CD4-positive, alpha-beta T cell (primary cell): ENCODE results near the gene SNED1. TPM values are rescaled to one million over a fixed set of nuclear protein-coding genes. Genes with fewer than 3 reads are reported as not detected.

Experiments
- ATAC-seq: fragments of 200-7000 bp; cut with Tn5 transposase; one replicate; pipeline ENCODE4 v1.10.0; 2022; ENCODE audit warnings: mild to moderate bottlenecking; ENCODE audit not compliant: poor library complexity
- CTCF ChIA-PET: fragments of 350-600 bp; sonication (Branson Sonifier 250); formaldehyde crosslinking; loops from one replicate; lab custom pipeline; 2021; ENCODE audit warnings: antibody characterized with exemption, inconsistent platforms; lab: Charles Lee
- POLR2A ChIA-PET: fragments of 350-600 bp; sonication (Branson Sonifier 250); formaldehyde crosslinking; loops from one replicate; lab custom pipeline; 2021; ENCODE audit warnings: antibody characterized with exemption, inconsistent platforms; lab: Charles Lee
- DNase-seq, 14 experiments: peaks; one replicate each; pipeline ENCODE4 v3.0.0-alpha.2; 2013 to 2020; ENCODE audit warnings: mixed read lengths in 2 of 14
- H3K27ac ChIP-seq, 2 donors: one replicate each; pipeline versions ENCODE4 v1.5.1 to v1.7.0; 2013; ENCODE audit warnings: low read length in 2 of 2, low read depth in 1 of 2, mild to moderate bottlenecking in 1 of 2
- H3K27me3 ChIP-seq, 2 experiments: 1 replicate in 1 of 2; 2 replicates in 1 of 2; pipeline versions ENCODE4 v1.6.1 to v1.7.0; 2013; ENCODE audit warnings: low read length in 2 of 2, control low read depth in 1 of 2, mild to moderate bottlenecking in 1 of 2, moderate library complexity in 1 of 2; ENCODE audit not compliant: insufficient read depth in 2 of 2, control insufficient read depth in 1 of 2
- H3K36me3 ChIP-seq: one replicate; pipeline ENCODE4 v1.6.1; 2013; ENCODE audit warnings: low read length, control low read depth; ENCODE audit not compliant: insufficient read depth
- H3K4me1 ChIP-seq: one replicate; pipeline ENCODE4 v1.6.1; 2013; ENCODE audit warnings: low read length, control low read depth; ENCODE audit not compliant: insufficient read depth
- H3K4me3 ChIP-seq: one replicate; pipeline ENCODE4 v1.5.1; 2013; ENCODE audit warnings: mild to moderate bottlenecking, low read length, moderate library complexity
- H3K9me3 ChIP-seq, 2 experiments: 1 replicate in 1 of 2; 2 replicates in 1 of 2; pipeline versions ENCODE4 v1.6.1 to v1.7.0; 2013; ENCODE audit warnings: low read length in 2 of 2, mild to moderate bottlenecking in 2 of 2, control low read depth in 1 of 2, moderate library complexity in 1 of 2; ENCODE audit not compliant: control insufficient read depth in 1 of 2, insufficient read depth in 1 of 2
- H3K27ac Mint-ChIP-seq: one replicate; pipeline ENCODE4 v1.8.0; 2020; ENCODE audit warnings: mixed read lengths
- H3K27me3 Mint-ChIP-seq: one replicate; pipeline ENCODE4 v1.8.0; 2021; ENCODE audit warnings: mixed read lengths
- H3K36me3 Mint-ChIP-seq: one replicate; pipeline ENCODE4 v1.8.0; 2021; ENCODE audit warnings: low read depth, mixed read lengths
- H3K4me1 Mint-ChIP-seq: one replicate; pipeline ENCODE4 v1.8.0; 2021; ENCODE audit warnings: low read depth, mixed read lengths
- H3K4me3 Mint-ChIP-seq: one replicate; pipeline ENCODE4 v1.8.0; 2020; ENCODE audit warnings: mild to moderate bottlenecking, mixed read lengths
- H3K9me3 Mint-ChIP-seq: one replicate; pipeline ENCODE4 v1.8.0; 2020; ENCODE audit warnings: mixed read lengths
- intact Hi-C, 2 experiments: fragments of 100-400 bp; cut with DNase I in 1 of 2; cut with micrococcal nuclease in 1 of 2; formaldehyde crosslinking; loops; one replicate each; pipeline versions ENCODE4 v1.15.1 to v1.9.0; 2023 to 2025; cut with DNase I, micrococcal nuclease
- total RNA-seq, 174 experiments: library from RNA in 2 of 174; stranded (reverse) in 2 of 174; gene quantifications; one replicate each; pipeline ENCODE4 v1.2.3 and lab custom pipeline; 2021 to 2026
- TF ChIP-seq, protein P1 (sequence below): fragments of 200-600 bp; IDR thresholded peaks from one replicate; pipeline ENCODE4 v1.8.0; 2022; ENCODE audit warnings: antibody characterized with exemption, mild to moderate bottlenecking

Gene SNED1
- total RNA-seq, 2 experiments from 2014 or later, result 42.0 to 42.7 TPM

DNA sequence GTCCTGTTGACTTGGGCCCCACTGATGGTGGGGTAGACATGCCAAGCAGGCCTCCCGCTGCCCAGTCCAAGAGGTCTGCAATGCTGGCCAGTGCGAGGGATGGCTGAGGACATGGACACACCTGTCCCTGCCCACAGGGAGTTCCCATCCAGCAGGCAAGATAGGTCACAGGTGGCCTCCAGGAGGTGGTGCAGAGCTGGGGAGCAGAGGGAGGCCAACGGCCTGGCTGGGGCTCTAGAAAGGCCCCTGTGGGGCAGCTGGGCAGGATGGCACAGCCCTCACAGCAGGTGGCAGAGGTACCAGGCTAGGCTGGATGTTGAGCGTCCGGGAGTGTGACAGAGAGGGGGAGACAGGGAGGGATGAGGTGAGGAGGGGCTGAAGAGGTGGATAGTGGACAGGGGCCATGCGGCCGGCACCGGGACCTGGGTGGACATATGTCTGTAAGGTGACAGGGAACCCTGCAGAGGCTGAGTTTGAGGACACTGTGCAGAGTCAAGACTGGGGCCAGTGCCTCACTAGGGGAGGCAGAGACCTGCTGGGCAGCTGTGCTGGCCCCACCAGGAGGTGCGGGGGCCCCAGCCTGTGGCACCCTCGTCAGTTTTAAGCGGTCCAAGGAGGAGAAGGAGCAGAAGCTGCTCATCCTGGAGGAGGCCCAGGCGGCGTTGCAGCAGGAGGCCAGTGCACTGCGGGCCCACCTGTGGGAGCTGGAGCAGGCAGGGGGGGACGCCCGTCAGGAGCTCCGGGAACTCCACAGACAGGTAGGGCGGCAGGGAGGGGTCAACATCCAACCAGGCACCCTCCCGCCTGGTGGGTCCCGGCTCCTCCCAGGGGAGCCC, 34.3 kb upstream of the SNED1 start:
- ATAC-seq (no peak), DNase-seq (no peak)
- Histone ChIP-seq H3K27ac (no peak overlapping the region), H3K36me3 (no peaks in the 10 kb centered on the region), H3K4me1 (no peaks in the 10 kb centered on the region), H3K9me3 (peaks cover 0 to 2% of the 10 kb centered on the region in 2 experiments), H3K4me3 (no peak overlapping the region), H3K27me3 (peaks cover 0 to 3% of the 10 kb centered on the region in 2 experiments)
- ChIA-PET CTCF (no interaction called here), POLR2A (no interaction called here)
- intact Hi-C loops, result no loop called here
- TF ChIP-seq, protein P1, sequence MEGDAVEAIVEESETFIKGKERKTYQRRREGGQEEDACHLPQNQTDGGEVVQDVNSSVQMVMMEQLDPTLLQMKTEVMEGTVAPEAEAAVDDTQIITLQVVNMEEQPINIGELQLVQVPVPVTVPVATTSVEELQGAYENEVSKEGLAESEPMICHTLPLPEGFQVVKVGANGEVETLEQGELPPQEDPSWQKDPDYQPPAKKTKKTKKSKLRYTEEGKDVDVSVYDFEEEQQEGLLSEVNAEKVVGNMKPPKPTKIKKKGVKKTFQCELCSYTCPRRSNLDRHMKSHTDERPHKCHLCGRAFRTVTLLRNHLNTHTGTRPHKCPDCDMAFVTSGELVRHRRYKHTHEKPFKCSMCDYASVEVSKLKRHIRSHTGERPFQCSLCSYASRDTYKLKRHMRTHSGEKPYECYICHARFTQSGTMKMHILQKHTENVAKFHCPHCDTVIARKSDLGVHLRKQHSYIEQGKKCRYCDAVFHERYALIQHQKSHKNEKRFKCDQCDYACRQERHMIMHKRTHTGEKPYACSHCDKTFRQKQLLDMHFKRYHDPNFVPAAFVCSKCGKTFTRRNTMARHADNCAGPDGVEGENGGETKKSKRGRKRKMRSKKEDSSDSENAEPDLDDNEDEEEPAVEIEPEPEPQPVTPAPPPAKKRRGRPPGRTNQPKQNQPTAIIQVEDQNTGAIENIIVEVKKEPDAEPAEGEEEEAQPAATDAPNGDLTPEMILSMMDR, result no peak
- Mint-ChIP-seq H3K27ac (no peak overlapping the region), H3K4me1 (no peaks in the 10 kb centered on the region), H3K27me3 (no peaks in the 10 kb centered on the region), H3K36me3 (no peaks in the 10 kb centered on the region), H3K4me3 (no peak overlapping the region), H3K9me3 (no peaks in the 10 kb centered on the region)

DNA sequence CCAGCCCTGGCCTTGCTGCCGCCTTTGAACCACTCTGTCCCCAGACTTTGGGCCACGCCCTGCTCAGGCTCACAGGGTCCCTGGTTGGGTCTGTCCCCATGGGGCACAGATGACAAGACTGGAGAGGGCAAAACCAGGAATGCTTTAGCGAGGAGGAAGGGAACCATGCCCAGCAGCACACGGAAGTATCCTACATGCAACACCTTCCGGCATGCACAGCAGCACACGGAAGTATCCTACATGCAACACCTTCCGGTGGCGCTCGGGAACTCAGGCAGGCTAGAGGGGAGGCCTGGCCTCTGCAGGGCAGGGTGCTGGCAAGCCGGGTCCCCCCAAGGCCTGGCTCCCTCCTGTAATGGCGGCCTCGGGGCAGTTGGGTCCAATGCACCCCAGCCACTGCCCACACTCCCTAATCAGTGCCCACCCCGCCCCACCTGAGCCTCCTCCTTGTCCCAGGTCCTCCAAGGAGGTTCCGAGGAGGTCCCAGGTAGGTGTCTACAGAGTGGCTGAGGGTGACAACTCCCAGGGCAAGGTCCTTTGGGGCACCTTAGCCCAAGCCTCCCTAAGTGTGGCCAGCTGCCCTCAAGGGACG, 33.6 kb upstream of the SNED1 start:
- TF ChIP-seq, protein P1, result no peak
- Mint-ChIP-seq H3K9me3 (no peaks in the 10 kb centered on the region), H3K27me3 (no peaks in the 10 kb centered on the region), H3K4me3 (no peak overlapping the region), H3K27ac (no peak overlapping the region), H3K4me1 (no peaks in the 10 kb centered on the region), H3K36me3 (no peaks in the 10 kb centered on the region)
- POLR2A ChIA-PET, result no interaction called here
- no peak for ATAC-seq
- Histone ChIP-seq H3K36me3 (no peaks in the 10 kb centered on the region), H3K4me1 (no peaks in the 10 kb centered on the region), H3K4me3 (no peak overlapping the region), H3K27me3 (no peaks in the 10 kb centered on the region), H3K9me3 (peaks cover 0 to 5% of the 10 kb centered on the region in 2 experiments), H3K27ac (no peak overlapping the region)
- no peak for DNase-seq
- CTCF ChIA-PET, result no interaction called here
- intact Hi-C loops, result no loop called here

DNA sequence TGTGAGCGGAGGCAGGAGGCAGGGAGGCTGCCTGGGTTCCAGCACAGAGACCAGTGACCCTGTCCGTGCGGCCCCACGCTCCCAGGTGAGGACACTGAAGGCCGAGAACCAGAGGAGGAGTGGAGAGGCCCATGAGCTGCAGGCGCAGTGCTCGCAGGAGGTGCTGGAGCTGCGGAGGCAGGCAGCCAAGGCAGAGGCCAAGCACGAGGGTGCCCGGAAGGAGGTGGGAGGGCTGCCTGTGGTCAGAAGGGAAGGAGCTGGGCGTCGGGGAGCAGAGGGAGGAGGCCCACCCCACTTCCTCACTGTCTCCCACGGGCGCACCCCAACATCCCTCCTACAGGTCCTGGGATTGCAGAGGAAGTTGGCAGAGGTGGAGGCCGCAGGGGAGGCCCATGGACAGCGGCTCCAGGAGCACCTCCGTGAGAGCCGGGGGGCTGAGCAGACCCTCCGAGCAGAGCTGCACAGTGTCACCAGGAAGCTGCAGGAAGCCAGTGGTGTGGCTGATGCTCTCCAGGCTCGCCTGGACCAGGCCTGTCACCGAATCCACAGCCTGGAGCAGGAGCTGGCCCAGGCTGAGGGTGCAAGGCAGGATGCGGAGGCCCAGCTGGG, 33.0 kb upstream of the SNED1 start:
- no peaks in the 10 kb centered on the region for H3K27me3 Mint-ChIP-seq
- no peaks in the 10 kb centered on the region for H3K36me3 Mint-ChIP-seq
- H3K27me3 ChIP-seq, result no peaks in the 10 kb centered on the region
- ATAC-seq, result no peak
- no peaks in the 10 kb centered on the region for H3K4me1 ChIP-seq
- no peak overlapping the region for H3K4me3 Mint-ChIP-seq
- no peaks in the 10 kb centered on the region for H3K36me3 ChIP-seq
- intact Hi-C loops, result no loop called here
- no peak overlapping the region for H3K4me3 ChIP-seq
- POLR2A ChIA-PET, result no interaction called here
- CTCF ChIA-PET, result no interaction called here
- TF ChIP-seq, protein P1, result no peak
- no peaks in the 10 kb centered on the region for H3K4me1 Mint-ChIP-seq
- H3K9me3 ChIP-seq, result peaks cover 0 to 5% of the 10 kb centered on the region in 2 experiments
- H3K27ac ChIP-seq, result no peak overlapping the region
- no peak overlapping the region for H3K27ac Mint-ChIP-seq
- DNase-seq, result no peak
- H3K9me3 Mint-ChIP-seq, result no peaks in the 10 kb centered on the region
